NOMO-1 treated with dmso at 0.1 percent for 144 hours (cell line): ENCODE data around the gene ZNF680.
"Not testable (repeated sequence)": the region's sequence is repeated elsewhere in the genome, so short reads cannot be mapped to it uniquely, and the experiment has no call there.

Experiments used
- DNase-seq: peaks from one replicate; lab custom pipeline; 2025; ENCODE audit not compliant: unreplicated experiment; lab: John Stamatoyannopoulos, UW

Gene ZNF680

GRCh38 chr7:64557601-64558322 lies 5.1 kb downstream of the ZNF680 start:
- no peak for DNase-seq

GRCh38 chr7:64555046-64555445 lies 7.8 kb downstream of the ZNF680 start:
- DNase-seq = no peak

- DNase-seq = not testable (repeated sequence)
Observed at GRCh38 chr7:64554188-64554587, 8.7 kb downstream of the ZNF680 start.

- DNase-seq = no peak
Observed at GRCh38 chr7:64551375-64552142, 11.3 kb downstream of the ZNF680 start.

- DNase-seq = no peak
Observed at GRCh38 chr7:64544010-64544409, 18.9 kb downstream of the ZNF680 start.

GRCh38 chr7:64541438-64542359 lies 21.2 kb downstream of the ZNF680 start:
- DNase-seq = no peak

GRCh38 chr7:64533756-64534155 lies 29.1 kb downstream of the ZNF680 start:
- DNase-seq = no peak

- no peak for DNase-seq
Observed at GRCh38 chr7:64528770-64529169, 34.1 kb downstream of the ZNF680 start.

- no peak for DNase-seq
Observed at GRCh38 chr7:64521409-64521984, 41.4 kb downstream of the ZNF680 start.

- DNase-seq = no peak
Observed at GRCh38 chr7:64516451-64516850, 46.4 kb downstream of the ZNF680 start.

GRCh38 chr7:64515781-64516180 lies 47.1 kb downstream of the ZNF680 start:
- no peak for DNase-seq

- DNase-seq = no peak
Observed at GRCh38 chr7:64515330-64515729, 47.5 kb downstream of the ZNF680 start.

GRCh38 chr7:64509583-64509982 lies 53.3 kb downstream of the ZNF680 start:
- DNase-seq = no peak

- no peak for DNase-seq
Observed at GRCh38 chr7:64504581-64505120, 58.2 kb downstream of the ZNF680 start.

- DNase-seq = no peak
Observed at GRCh38 chr7:64498270-64498669, 64.6 kb downstream of the ZNF680 start.

- no peak for DNase-seq
Observed at GRCh38 chr7:64494912-64495461, 67.9 kb downstream of the ZNF680 start.

- DNase-seq = no peak
Observed at GRCh38 chr7:64485623-64486022, 77.2 kb downstream of the ZNF680 start.
